CD14-positive monocyte (primary cell): Measurements from ENCODE around the gene KRTAP4-6. TPM values are rescaled to one million over a fixed set of nuclear protein-coding genes. Genes with fewer than 3 reads are reported as not detected.
"Not testable (repeated sequence)": the region's sequence is repeated elsewhere in the genome, so short reads cannot be mapped to it uniquely, and the experiment has no call there.

Source experiments
- DNase-seq, 3 donors: peaks; one replicate each; pipeline ENCODE4 v3.0.0-alpha.2; 2011 to 2022
- H2AFZ ChIP-seq: 2 replicates; pipeline ENCODE4 v1.6.0; 2012; ENCODE audit warnings: mild to moderate bottlenecking, low read depth, low read length, inconsistent platforms; ENCODE audit not compliant: insufficient read depth, poor library complexity, severe bottlenecking
- H3K27ac ChIP-seq, 2 donors: 1 replicate in 1 of 2; 2 replicates in 1 of 2; pipeline ENCODE4 v1.5.1; 2012 to 2013; ENCODE audit warnings: low read length in 2 of 2, control low read depth in 1 of 2, inconsistent platforms in 1 of 2, low read depth in 1 of 2, mild to moderate bottlenecking in 1 of 2
- H3K27me3 ChIP-seq, 2 donors: one replicate each; pipeline versions ENCODE4 v1.6.0 to v1.6.1; 2011 to 2013; ENCODE audit warnings: low read length in 2 of 2; ENCODE audit not compliant: control insufficient read depth in 2 of 2, insufficient read depth in 2 of 2
- H3K36me3 ChIP-seq, 2 donors: replicated peaks in 1 of 2; 1 replicate in 1 of 2; 2 replicates in 1 of 2; pipeline versions ENCODE4 v1.5.1 to v1.6.1; 2012 to 2013; ENCODE audit warnings: low read length in 2 of 2, control low read depth in 1 of 2, inconsistent platforms in 1 of 2, mild to moderate bottlenecking in 1 of 2; ENCODE audit not compliant: insufficient read depth in 2 of 2, control insufficient read depth in 1 of 2
- H3K4me1 ChIP-seq, 2 donors: 1 replicate in 1 of 2; 2 replicates in 1 of 2; pipeline versions ENCODE4 v1.5.1 to v1.6.1; 2012 to 2013; ENCODE audit warnings: low read length in 2 of 2, control low read depth in 1 of 2, inconsistent platforms in 1 of 2, mild to moderate bottlenecking in 1 of 2, moderate library complexity in 1 of 2; ENCODE audit not compliant: insufficient read depth in 2 of 2, control insufficient read depth in 1 of 2
- H3K4me2 ChIP-seq: replicated peaks from 2 replicates; pipeline ENCODE3; 2012; ENCODE audit warnings: low read length, moderate library complexity, mild to moderate bottlenecking; ENCODE audit not compliant: poor library complexity, severe bottlenecking; ENCODE audit errors: extremely low read depth
- H3K4me3 ChIP-seq, 3 experiments: fragments of 200-600 bp in 1 of 3; sonication (generic) in 1 of 3; replicated peaks in 1 of 3; 1 replicate in 2 of 3; 2 replicates in 1 of 3; pipeline ENCODE4 v1.5.1; 2011 to 2013; ENCODE audit warnings: low read length in 3 of 3, mild to moderate bottlenecking in 3 of 3, control low read depth in 2 of 3, low read depth in 2 of 3, inconsistent platforms in 1 of 3, moderate library complexity in 1 of 3
- H3K79me2 ChIP-seq: 2 replicates; pipeline ENCODE4 v1.6.0; 2012; ENCODE audit warnings: mild to moderate bottlenecking, control low read depth, inconsistent platforms, low read length, moderate library complexity; ENCODE audit not compliant: insufficient read depth
- H3K9ac ChIP-seq: 2 replicates; pipeline ENCODE4 v1.6.0; 2017; ENCODE audit warnings: low read length, mild to moderate bottlenecking; ENCODE audit not compliant: insufficient read depth, poor library complexity, severe bottlenecking
- H3K9me3 ChIP-seq, 2 donors: replicated peaks in 1 of 2; 1 replicate in 1 of 2; 2 replicates in 1 of 2; pipeline versions ENCODE4 v1.5.1 to v1.6.1; 2012 to 2013; ENCODE audit warnings: low read length in 2 of 2, control low read depth in 1 of 2; ENCODE audit not compliant: control insufficient read depth in 1 of 2, insufficient read depth in 1 of 2
- H4K20me1 ChIP-seq: 2 replicates; pipeline ENCODE4 v1.6.0; 2012; ENCODE audit warnings: mild to moderate bottlenecking, low read length, control low read depth, moderate library complexity; ENCODE audit not compliant: insufficient read depth
- H3K27ac Mint-ChIP-seq, 7 donors: one replicate each; pipeline ENCODE4 v1.8.0; 2020; ENCODE audit warnings: mild to moderate bottlenecking in 7 of 7, mixed read lengths in 7 of 7, moderate library complexity in 6 of 7, inconsistent platforms in 2 of 7
- H3K27me3 Mint-ChIP-seq, 3 donors: one replicate each; pipeline ENCODE4 v1.8.0; 2021 to 2022; ENCODE audit warnings: low read depth in 3 of 3, mild to moderate bottlenecking in 3 of 3, mixed read lengths in 3 of 3, moderate library complexity in 3 of 3, inconsistent platforms in 1 of 3
- H3K36me3 Mint-ChIP-seq, 2 donors: one replicate each; pipeline ENCODE4 v1.8.0; 2020; ENCODE audit warnings: mixed read lengths in 2 of 2, inconsistent platforms in 1 of 2, mild to moderate bottlenecking in 1 of 2
- H3K4me1 Mint-ChIP-seq: one replicate; pipeline ENCODE4 v1.8.0; 2020; ENCODE audit warnings: mild to moderate bottlenecking, mixed read lengths
- H3K4me3 Mint-ChIP-seq, 2 donors: one replicate each; pipeline ENCODE4 v1.8.0; 2020; ENCODE audit warnings: mild to moderate bottlenecking in 2 of 2, mixed read lengths in 2 of 2, moderate library complexity in 1 of 2
- H3K9me3 Mint-ChIP-seq, 7 donors: one replicate each; pipeline ENCODE4 v1.8.0; 2020 to 2022; ENCODE audit warnings: mixed read lengths in 7 of 7, mild to moderate bottlenecking in 6 of 7, moderate library complexity in 6 of 7, inconsistent platforms in 2 of 7
- WGBS: methylation state at CpG from one replicate; pipeline ENCODE4 v1.1.5; 2013; ENCODE audit warnings: missing lambda C conversion rate; ENCODE audit not compliant: insufficient coverage; 5-methylcytosine and 5-hydroxymethylcytosine counted together
- intact Hi-C, 2 donors: fragments of 100-400 bp; cut with micrococcal nuclease; formaldehyde crosslinking; loops; one replicate each; pipeline versions ENCODE4 v1.15.0 to v1.15.1; 2023
- polyA minus RNA-seq: library from RNA; depleted of rRNA, polyadenylated mRNA; stranded (reverse); fragments of >200 nt; gene quantifications from 2 replicates; pipeline ENCODE4 v1.2.3, GENCODE V29; 2012
- polyA plus RNA-seq, 3 donors: library from polyadenylated mRNA; depleted of rRNA in 1 of 3; unstranded in 2 of 3; stranded (reverse) in 1 of 3; fragments of 300-500 nt in 2 of 3; fragments of >200 nt in 1 of 3; fragmentation: Illumina TruSeq in 2 of 3; gene quantifications; 1 replicate in 2 of 3; 2 replicates in 1 of 3; pipeline ENCODE4 v1.2.3, GENCODE V29; 2012 to 2021
- total RNA-seq, 12 experiments: library from RNA in 1 of 12; stranded (reverse) in 1 of 12; fragments of 120-200 nt in 1 of 12; gene quantifications; one replicate each; pipeline ENCODE4 v1.2.4 and lab custom pipeline; 2013 to 2026; ENCODE audit warnings: mixed read lengths in 6 of 12, inconsistent platforms in 1 of 12
- TF ChIP-seq, protein P1 (sequence below): fragments of 200-600 bp; IDR thresholded peaks from one replicate; pipeline ENCODE4 v1.8.0; 2022; ENCODE audit warnings: antibody characterized with exemption, mild to moderate bottlenecking

The KRTAP4-6 gene
- total RNA-seq (2013), result not detected
- polyA plus RNA-seq, result not detected
- not detected in 2 replicates for polyA minus RNA-seq
- 0 to 0.30 (median 0) reads per million in 11 experiments for total RNA-seq (lab: John Stamatoyannopoulos, UW)

DNA sequence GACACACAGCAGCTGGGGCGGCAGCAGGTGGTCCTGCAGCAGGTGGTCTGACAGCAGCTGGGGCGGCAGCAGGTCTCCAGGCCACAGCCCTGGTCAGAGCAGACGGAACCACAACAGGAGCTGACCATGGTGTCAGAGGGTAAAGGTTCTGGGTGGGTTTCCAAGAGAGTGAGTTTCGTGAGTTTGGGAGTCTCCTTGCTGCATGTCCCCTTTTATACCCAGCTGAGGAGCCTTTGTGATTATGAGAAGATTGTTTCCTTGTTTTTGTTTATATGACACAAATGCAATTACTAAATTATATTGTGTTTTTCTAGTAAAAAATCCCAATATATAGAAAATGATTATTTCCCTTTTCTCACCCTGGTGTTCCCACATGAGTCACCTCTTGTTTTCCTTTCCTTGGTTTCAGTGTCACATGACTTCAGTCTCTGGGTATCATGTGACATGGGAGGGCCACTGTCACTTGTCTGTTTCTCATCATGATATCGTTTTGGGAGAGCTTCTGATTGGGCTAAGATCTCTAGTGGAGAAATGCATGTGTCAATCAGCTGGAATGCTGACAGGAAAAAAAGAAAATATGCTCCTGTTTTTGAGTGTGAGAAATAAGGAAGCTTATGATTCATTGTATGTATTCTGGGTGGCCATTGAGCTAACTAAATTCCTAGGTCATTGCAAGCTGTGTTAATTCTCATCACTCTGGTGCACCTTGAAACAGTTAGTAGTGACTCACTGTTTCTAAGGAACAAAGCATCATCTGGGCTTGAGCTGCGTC is at the start of gene KRTAP4-6:
Gene KRTAP4-6, minus strand, starts transcription at position 185 of the 772 bp plus-strand sequence. Its CDS starts 57 bp downstream, at position 128.
- H3K9ac ChIP-seq, result no peak within 1 kb of the TSS
- intact Hi-C loops, result no loop called here
- no peak within 1 kb of the TSS for H2AFZ ChIP-seq
- no peak within 1 kb of the TSS for H3K27ac ChIP-seq
- DNase-seq, result peak in 1 of 3 donors; percentile 16
- no peaks in the 10 kb centered on the region for H3K36me3 ChIP-seq
- no peak within 1 kb of the TSS for H3K4me3 ChIP-seq
- H3K4me1 Mint-ChIP-seq, result no peaks in the 10 kb centered on the region
- H3K27ac Mint-ChIP-seq, result no peak within 1 kb of the TSS
- no peaks in the 10 kb centered on the region for H4K20me1 ChIP-seq
- no peaks in the 10 kb centered on the region for H3K79me2 ChIP-seq
- 100% methylated on average over 1 of the region's 6 CpGs for WGBS
- no peak within 1 kb of the TSS for H3K4me3 Mint-ChIP-seq
- TF ChIP-seq, protein P1, sequence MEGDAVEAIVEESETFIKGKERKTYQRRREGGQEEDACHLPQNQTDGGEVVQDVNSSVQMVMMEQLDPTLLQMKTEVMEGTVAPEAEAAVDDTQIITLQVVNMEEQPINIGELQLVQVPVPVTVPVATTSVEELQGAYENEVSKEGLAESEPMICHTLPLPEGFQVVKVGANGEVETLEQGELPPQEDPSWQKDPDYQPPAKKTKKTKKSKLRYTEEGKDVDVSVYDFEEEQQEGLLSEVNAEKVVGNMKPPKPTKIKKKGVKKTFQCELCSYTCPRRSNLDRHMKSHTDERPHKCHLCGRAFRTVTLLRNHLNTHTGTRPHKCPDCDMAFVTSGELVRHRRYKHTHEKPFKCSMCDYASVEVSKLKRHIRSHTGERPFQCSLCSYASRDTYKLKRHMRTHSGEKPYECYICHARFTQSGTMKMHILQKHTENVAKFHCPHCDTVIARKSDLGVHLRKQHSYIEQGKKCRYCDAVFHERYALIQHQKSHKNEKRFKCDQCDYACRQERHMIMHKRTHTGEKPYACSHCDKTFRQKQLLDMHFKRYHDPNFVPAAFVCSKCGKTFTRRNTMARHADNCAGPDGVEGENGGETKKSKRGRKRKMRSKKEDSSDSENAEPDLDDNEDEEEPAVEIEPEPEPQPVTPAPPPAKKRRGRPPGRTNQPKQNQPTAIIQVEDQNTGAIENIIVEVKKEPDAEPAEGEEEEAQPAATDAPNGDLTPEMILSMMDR, result no peak
- H3K36me3 Mint-ChIP-seq, result no peaks in the 10 kb centered on the region
- no peak within 1 kb of the TSS for H3K4me2 ChIP-seq
- peaks cover 14 to 27% of the 10 kb centered on the region in 2 donors for H3K9me3 ChIP-seq
- H3K9me3 Mint-ChIP-seq, result peaks cover 26 to 46% (median 35%) of the 10 kb centered on the region in 7 donors
- H3K4me1 ChIP-seq, result no peaks in the 10 kb centered on the region
- H3K27me3 Mint-ChIP-seq, result peaks cover 0 to 2% (median 1%) of the 10 kb centered on the region in 3 donors
- no peaks in the 10 kb centered on the region for H3K27me3 ChIP-seq

DNA sequence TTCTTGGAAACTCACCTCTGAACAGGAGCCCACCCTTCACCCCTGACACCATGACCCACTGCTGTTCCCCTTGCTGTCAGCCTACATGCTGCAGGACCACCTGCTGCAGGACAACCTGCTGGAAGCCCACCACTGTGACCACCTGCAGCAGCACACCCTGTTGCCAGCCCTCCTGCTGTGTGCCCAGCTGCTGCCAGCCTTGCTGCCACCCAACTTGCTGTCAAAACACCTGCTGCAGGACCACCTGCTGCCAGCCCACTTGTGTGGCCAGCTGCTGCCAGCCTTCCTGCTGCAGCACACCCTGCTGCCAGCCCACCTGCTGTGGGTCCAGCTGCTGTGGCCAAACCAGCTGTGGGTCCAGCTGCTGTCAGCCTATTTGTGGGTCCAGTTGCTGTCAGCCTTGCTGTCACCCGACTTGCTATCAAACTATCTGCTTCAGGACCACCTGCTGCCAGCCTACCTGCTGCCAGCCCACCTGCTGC is 49.5 kb upstream of the KRTAP4-6 start, which contains the start of gene KRTAP9-1:
Gene KRTAP9-1, plus strand, starts transcription at position 51 of the 482 bp plus-strand sequence. Its CDS starts 0 bp downstream, at position 51.
- DNase-seq, H2AFZ ChIP-seq, H3K27ac ChIP-seq, H3K4me1 Mint-ChIP-seq, H3K9me3 ChIP-seq, H3K9me3 Mint-ChIP-seq, H3K4me2 ChIP-seq, H3K4me1 ChIP-seq, H3K4me3 Mint-ChIP-seq, H3K36me3 Mint-ChIP-seq, H3K79me2 ChIP-seq, H3K9ac ChIP-seq, H3K4me3 ChIP-seq, H3K27me3 ChIP-seq, H4K20me1 ChIP-seq, intact Hi-C loops, H3K36me3 ChIP-seq: not testable (repeated sequence)
- 82% methylated on average over 1 of the region's 1 CpG for WGBS
- Mint-ChIP-seq H3K27ac (peak within 1 kb of the TSS in 1 of 7 donors; percentile 16), H3K27me3 (peaks cover 7 to 13% (median 8%) of the 10 kb centered on the region in 3 donors)
